Measurements from ENCODE around the gene COLEC12. TPM values are rescaled to one million over a fixed set of nuclear protein-coding genes. Genes with fewer than 3 reads are reported as not detected.

COLEC12 gene
- total RNA-seq, 1 donor from 2014 or later = 7.3 TPM

GRCh38 chr18:434410-434809 is 66.1 kb downstream of the COLEC12 start:
- Histone ChIP-seq H3K27me3 (ENCODE audit: low read depth) (peaks cover 4% of the 10 kb centered on the region), H3K4me1 (peaks cover 11% of the 10 kb centered on the region), H3K4me3 (no peak overlapping the region), H3K36me3 (no peaks in the 10 kb centered on the region), H3K27ac (replicated peaks) (no peak overlapping the region), H3K9me3 (replicated peaks) (no peaks in the 10 kb centered on the region)
- no peak for DNase-seq
- intact Hi-C loops (cut with micrococcal nuclease) = no loop called here
- TF ChIP-seq, protein P1, sequence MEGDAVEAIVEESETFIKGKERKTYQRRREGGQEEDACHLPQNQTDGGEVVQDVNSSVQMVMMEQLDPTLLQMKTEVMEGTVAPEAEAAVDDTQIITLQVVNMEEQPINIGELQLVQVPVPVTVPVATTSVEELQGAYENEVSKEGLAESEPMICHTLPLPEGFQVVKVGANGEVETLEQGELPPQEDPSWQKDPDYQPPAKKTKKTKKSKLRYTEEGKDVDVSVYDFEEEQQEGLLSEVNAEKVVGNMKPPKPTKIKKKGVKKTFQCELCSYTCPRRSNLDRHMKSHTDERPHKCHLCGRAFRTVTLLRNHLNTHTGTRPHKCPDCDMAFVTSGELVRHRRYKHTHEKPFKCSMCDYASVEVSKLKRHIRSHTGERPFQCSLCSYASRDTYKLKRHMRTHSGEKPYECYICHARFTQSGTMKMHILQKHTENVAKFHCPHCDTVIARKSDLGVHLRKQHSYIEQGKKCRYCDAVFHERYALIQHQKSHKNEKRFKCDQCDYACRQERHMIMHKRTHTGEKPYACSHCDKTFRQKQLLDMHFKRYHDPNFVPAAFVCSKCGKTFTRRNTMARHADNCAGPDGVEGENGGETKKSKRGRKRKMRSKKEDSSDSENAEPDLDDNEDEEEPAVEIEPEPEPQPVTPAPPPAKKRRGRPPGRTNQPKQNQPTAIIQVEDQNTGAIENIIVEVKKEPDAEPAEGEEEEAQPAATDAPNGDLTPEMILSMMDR (IDR thresholded peaks at IDR 0.05; ENCODE audit: borderline replicate concordance) = no peak

DNA sequence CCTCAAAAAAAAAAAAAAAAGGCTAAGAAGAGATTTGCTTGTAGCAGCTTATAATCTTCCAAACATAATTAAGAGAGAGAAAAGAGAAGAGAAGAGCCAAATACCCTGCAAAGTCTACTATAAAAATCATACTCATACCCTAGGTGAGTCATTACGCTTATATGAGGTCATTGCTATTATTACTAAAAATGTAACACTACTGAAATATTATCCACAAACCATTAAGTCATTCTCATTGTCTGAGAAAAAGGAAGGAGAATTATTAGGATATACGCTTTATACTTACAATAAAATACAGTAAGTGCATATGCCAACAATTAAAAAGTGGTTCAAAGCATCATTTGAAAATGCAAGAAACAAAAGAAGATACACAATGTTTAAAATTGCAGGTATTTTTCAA is 66.5 kb downstream of the COLEC12 start:
- TF ChIP-seq, protein P1 (IDR thresholded peaks at IDR 0.05; ENCODE audit: borderline replicate concordance) = no peak
- intact Hi-C loops (cut with micrococcal nuclease) = no loop called here
- no peak overlapping the region for H3K27ac ChIP-seq (replicated peaks)

GRCh38 chr18:433298-433697 is 67.2 kb downstream of the COLEC12 start:
- H3K36me3 ChIP-seq = no peaks in the 10 kb centered on the region
- peaks cover 11% of the 10 kb centered on the region for H3K4me1 ChIP-seq
- H3K27me3 ChIP-seq (ENCODE audit: low read depth) = peaks cover 4% of the 10 kb centered on the region
- H3K27ac ChIP-seq (replicated peaks) = peak overlapping the region; percentile 16
- intact Hi-C loops (cut with micrococcal nuclease) = no loop called here
- TF ChIP-seq, protein P1 (IDR thresholded peaks at IDR 0.05; ENCODE audit: borderline replicate concordance) = no peak
- H3K9me3 ChIP-seq (replicated peaks) = no peaks in the 10 kb centered on the region
- DNase-seq = no peak
- H3K4me3 ChIP-seq = no peak overlapping the region

More for the DNA sequence above, 66.5 kb downstream of the COLEC12 start:
- Histone ChIP-seq H3K9me3 (replicated peaks) (no peaks in the 10 kb centered on the region), H3K4me3 (no peak overlapping the region), H3K4me1 (peaks cover 11% of the 10 kb centered on the region), H3K27me3 (ENCODE audit: low read depth) (peaks cover 4% of the 10 kb centered on the region), H3K36me3 (no peaks in the 10 kb centered on the region)
- no peak for DNase-seq

- peaks cover 4% of the 10 kb centered on the region for H3K27me3 ChIP-seq (ENCODE audit: low read depth)
- no peaks in the 10 kb centered on the region for H3K9me3 ChIP-seq (replicated peaks)
- no peak for DNase-seq
- peaks cover 11% of the 10 kb centered on the region for H3K4me1 ChIP-seq
- H3K27ac ChIP-seq (replicated peaks) = peak overlapping the region; percentile 16
- H3K4me3 ChIP-seq = no peak overlapping the region
- TF ChIP-seq, protein P1 (IDR thresholded peaks at IDR 0.05; ENCODE audit: borderline replicate concordance) = no peak
- intact Hi-C loops (cut with micrococcal nuclease) = no loop called here
- H3K36me3 ChIP-seq = no peaks in the 10 kb centered on the region
These were observed 67.7 kb downstream of the COLEC12 start for GRCh38 chr18:432791-433190.

- no peak overlapping the region for H3K4me3 ChIP-seq
- no peak overlapping the region for H3K27ac ChIP-seq (replicated peaks)
- intact Hi-C loops (cut with micrococcal nuclease) = no loop called here
- no peak for DNase-seq
- no peaks in the 10 kb centered on the region for H3K36me3 ChIP-seq
- no peaks in the 10 kb centered on the region for H3K9me3 ChIP-seq (replicated peaks)
- peaks cover 28% of the 10 kb centered on the region for H3K4me1 ChIP-seq
- peaks cover 4% of the 10 kb centered on the region for H3K27me3 ChIP-seq (ENCODE audit: low read depth)
- TF ChIP-seq, protein P1 (IDR thresholded peaks at IDR 0.05; ENCODE audit: borderline replicate concordance) = no peak
These were observed 71.5 kb downstream of the COLEC12 start for GRCh38 chr18:429030-429429.
